ENCODE results near the gene FUOM.
"Not testable (repeated sequence)": the region's sequence is repeated elsewhere in the genome, so short reads cannot be mapped to it uniquely, and the experiment has no call there.

Gene FUOM

GRCh38 chr10:133388236-133388972 lies 30.6 kb upstream of the FUOM start:
- no peak for DNase-seq

GRCh38 chr10:133386951-133387350 lies 29.1 kb upstream of the FUOM start:
- DNase-seq = not testable (repeated sequence)

- DNase-seq = no peak
These were observed 27.4 kb upstream of the FUOM start for GRCh38 chr10:133385214-133385613.

DNA sequence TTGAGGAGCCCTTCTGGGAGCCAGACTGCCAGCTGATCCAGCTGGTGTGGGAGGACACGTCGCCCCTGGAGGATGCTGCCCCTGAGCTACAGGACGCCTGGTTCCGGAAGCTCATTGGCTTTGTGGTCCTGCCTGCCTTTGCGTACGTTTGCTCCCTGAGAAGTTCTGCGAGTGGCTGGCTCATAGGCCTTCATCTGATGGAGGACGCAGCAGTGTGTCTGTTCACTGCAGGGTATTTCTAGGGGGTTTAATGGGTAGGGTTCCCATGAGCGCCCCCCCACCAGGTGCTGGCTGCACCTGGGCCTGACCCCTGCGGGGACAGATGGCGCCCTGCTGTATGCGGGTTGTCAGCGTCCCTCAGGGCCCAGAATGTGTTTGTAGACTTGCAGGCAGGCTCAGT lies 26.3 kb upstream of the FUOM start:
- DNase-seq = no peak

DNA sequence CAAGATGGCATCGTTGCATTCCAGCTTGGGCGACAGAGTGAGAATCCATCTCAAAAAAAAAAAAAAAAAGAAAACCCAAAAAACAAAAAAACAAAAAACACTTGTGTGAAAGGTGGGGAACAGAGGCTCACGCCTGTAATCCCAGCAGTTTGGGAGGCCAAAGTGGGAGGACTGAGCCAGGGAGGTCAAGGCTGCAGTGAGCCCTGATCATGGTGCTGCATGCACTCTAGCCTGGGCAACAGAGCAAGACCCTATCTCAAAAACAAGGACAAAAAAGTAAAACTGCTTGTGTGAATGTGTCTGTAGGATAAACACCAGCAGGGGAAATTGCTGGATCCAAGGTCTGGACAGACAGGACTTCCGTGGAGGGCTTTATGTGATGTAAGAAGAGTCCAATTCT lies 25.7 kb upstream of the FUOM start:
- no peak for DNase-seq

GRCh38 chr10:133381036-133381435 lies 23.2 kb upstream of the FUOM start:
- no peak for DNase-seq

GRCh38 chr10:133379801-133380666 lies 22.2 kb upstream of the FUOM start:
- no peak for DNase-seq

- peak in 1 of 2 donors; percentile 46 for DNase-seq
These were observed 21.5 kb upstream of the FUOM start, which contains the start of gene PAOX for GRCh38 chr10:133379152-133379800. Gene PAOX (plus strand): TSS chr10:133379262. CDS start chr10:133379317, 55 bp downstream.

GRCh38 chr10:133378251-133379096 lies 20.7 kb upstream of the FUOM start:
- DNase-seq = peak in 1 of 2 donors; percentile 51

DNA sequence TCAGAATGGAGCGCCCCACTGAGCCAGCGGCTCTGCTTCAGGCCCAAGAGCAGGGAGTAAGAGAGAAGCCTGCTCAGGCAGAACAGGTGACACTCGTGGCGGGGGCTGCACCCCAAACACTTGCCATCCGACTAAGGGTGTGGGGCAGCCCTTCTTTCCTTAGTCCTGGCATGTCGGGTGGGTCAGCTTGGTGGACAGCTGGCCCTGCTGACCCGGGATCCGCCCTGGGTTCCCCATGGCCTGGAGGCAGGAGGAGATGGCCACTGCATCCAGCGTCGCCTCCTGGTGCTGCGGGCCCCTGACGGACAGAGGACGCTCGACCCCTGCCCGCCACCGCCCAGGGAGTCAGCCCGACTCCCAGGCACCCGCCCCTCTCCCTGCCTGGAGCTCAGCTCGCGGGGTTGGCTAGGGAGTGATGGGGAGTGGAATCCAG lies 20.0 kb upstream of the FUOM start:
- DNase-seq = no peak

DNA sequence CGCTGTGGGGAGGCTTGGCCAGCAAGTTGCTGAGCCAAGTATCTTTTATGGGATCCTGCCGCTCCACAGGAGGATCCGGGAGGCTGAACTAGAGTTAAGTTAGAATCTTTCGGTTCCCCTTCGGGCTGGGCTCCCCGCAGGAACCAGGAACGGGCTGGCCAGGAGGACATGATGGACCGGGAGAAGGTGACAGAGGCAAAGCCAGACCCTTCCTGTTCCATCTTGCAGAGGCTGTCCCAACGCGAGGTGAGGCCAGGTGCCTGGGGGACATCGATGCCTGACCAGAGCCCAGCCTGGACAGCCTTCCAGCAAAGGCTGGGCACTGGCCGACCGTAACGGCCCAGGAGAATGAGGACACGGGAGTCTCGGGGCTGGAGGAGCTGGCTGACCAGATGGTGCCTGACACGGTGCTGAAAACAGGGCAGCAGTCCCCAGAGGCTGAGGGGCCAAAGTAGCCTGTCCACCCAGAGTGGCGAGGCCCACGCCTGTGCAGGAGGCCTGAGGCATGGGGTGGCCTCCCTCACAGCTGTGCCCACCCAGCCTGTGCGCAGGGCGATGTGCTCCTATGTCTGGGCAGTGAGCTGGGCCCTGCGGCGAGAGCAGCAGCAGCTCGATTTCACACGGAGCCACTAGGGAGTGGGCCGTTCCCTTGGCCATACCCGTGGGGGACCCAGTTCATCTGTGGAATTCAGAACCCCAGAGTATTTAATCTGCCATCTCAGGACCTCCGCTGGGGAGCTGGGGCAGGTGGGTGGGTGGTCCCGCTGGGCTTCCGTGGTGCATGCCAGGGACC lies 19.4 kb upstream of the FUOM start:
- DNase-seq = no peak

DNA sequence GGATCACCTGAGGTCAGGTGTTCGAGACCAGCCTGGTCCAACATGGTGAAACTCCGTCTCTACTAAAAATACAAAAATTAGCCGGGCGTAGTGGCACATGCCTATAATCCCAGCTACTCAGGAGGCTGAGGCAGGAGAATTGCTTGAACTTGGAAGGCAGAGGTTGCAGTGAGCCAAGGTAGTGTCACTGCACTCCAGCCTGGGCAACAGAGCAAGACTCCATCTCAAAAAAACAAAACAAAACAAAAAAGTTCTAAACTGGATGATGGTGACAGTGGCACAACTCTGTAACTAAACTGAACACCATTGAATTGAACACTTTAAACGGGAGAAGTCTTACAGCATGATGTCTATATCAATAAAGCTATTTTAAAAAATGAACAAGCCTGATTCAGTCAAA lies 18.4 kb upstream of the FUOM start:
- DNase-seq = not testable (repeated sequence)

DNA sequence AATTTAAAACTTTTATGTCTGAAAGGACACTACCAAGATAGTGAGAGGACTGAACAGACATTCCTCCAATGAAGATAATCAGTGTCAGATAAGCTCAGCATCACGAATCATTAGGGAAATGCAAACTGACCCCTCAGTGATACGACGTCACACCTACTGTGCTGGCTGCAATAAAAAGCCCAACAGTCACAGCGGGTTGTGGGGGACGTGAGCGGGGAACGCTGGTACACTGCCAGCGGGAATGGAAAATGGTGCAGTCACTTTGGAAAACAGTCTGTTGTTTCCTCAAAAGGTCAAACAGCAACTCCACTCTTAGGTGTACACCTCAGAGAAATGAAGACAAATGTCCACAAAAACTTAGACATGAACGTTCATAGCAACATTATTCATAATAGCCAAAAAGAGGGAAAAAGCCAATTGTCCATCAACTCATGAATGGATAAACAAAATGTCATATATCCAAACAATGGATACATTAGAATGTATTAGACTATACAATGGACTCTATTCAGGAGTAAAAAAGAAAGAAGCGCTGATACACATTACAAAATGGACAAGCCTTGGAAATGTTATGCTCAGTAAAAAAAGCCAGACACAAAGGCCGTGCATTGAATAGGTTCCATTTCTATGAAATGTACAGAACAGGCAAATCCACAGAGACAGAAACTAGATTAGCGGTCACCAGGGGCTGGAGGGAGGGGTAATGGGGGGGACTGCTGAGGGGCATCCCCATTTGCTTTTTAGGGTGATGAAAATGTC lies 17.7 kb upstream of the FUOM start:
- no peak for DNase-seq

GRCh38 chr10:133373174-133374090 lies 15.6 kb upstream of the FUOM start, which contains the start of gene ECHS1:
Gene ECHS1 (minus strand): TSS chr10:133373354. CDS start chr10:133373333, 21 bp downstream.
- DNase-seq = peak; percentile 93 to 94

GRCh38 chr10:133372507-133372906 lies 14.7 kb upstream of the FUOM start:
- DNase-seq = no peak

DNA sequence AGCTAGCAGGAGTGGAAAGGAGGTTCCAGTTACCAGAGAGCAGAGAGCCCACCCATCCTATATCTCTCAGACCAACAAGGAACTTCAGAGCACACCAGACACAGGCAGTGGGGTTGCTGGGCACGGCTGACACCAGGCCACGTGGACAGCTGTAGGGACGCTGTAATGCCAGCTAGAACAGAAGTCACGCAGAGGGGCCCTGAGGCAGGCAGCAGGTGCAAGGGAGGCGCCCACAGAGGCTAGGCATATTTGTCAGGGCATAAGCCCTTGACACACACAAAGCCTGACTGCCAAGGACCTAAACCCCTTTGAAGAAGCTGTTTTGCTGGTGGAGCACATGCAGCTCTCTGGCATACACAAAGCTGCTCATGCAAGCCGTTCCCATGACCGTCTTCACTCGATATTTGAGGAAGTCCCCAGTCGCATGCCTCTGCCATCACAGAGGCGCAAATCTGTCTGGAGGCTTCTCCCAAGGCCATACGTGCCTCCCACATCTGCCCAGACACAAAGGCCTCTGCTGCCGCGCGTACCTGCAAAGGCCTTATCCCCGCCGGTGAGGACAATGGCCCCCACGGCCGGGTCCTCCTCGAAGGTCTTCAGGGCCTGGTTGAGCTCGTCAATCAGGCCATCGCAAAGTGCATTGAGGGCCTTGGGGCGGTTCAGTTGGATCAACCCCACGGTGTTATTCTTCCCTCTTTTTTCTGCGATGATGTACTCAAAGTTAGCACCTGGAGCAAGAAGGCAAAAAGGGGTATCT lies 12.4 kb upstream of the FUOM start:
- DNase-seq = no peak

- DNase-seq = no peak
These were observed 10.3 kb upstream of the FUOM start for GRCh38 chr10:133368153-133368552.

DNA sequence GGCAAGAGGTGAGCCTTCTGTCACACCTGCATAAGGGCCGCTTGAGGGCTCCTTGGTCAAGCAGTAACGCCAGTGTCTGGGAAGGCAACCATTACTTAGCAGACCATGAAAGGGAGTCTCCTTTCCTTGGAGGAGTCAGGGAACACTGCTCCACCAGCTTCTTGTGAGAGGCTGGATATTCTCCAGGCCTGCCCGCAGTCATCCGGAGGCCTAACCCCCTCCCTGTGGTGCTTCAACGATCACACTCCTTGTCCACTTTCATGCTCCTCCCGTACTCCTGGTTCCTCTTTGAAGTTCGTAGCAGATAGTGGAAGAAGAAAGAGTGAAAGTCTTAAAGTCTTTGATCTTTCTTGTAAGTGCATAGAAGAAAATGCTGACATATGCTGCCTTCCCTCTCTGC lies 9.6 kb upstream of the FUOM start:
- not testable (repeated sequence) for DNase-seq

- no peak for DNase-seq
These were observed 8.9 kb upstream of the FUOM start for GRCh38 chr10:133366751-133367150.
